AML-193 (cell line): ENCODE data around the gene PGAP6.
"Not testable (repeated sequence)": the region's sequence is repeated elsewhere in the genome, so short reads cannot be mapped to it uniquely, and the experiment has no call there.

Experiments
- DNase-seq, 2 experiments: peaks; one replicate each; lab custom pipeline; 2025; lab: John Stamatoyannopoulos, UW

The PGAP6 gene

GRCh38 chr16:378113-378820 lies 3.5 kb downstream of the PGAP6 start:
- not testable (repeated sequence) for DNase-seq

DNA sequence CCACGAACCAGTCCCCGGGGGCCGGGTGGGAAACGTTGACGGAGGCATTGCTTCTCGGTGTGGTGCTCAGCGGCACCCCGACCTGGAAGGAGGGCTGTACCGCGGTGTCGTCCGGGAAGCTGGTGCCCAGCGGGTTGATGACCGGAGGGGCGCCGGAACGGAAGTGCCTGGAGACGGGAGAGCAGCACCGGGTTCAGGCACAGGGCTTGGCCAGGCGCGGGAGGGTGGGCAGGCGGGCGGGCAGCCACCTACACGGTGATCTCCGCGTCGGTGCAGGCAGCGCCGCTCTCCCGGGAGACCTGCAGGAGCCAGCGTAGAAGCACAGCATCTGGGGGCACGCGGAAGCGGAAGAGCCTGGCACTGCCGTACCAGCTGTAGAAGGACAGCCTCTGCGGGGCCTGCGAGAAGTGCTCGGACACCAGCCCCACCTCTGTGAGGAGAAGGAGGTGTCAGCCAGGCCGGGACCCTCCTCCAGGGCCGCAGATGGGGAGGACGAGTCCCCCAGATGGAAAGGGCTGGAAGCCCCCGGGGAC lies 4.3 kb downstream of the PGAP6 start:
- DNase-seq, result no peak

- DNase-seq, result no peak
These were observed 4.9 kb downstream of the PGAP6 start for GRCh38 chr16:376817-377418.

GRCh38 chr16:375927-376816 lies 5.6 kb downstream of the PGAP6 start:
- DNase-seq, result no peak

GRCh38 chr16:375212-375611 lies 6.6 kb downstream of the PGAP6 start:
- DNase-seq, result no peak

GRCh38 chr16:374616-374926 lies 7.2 kb downstream of the PGAP6 start:
- DNase-seq, result no peak

DNA sequence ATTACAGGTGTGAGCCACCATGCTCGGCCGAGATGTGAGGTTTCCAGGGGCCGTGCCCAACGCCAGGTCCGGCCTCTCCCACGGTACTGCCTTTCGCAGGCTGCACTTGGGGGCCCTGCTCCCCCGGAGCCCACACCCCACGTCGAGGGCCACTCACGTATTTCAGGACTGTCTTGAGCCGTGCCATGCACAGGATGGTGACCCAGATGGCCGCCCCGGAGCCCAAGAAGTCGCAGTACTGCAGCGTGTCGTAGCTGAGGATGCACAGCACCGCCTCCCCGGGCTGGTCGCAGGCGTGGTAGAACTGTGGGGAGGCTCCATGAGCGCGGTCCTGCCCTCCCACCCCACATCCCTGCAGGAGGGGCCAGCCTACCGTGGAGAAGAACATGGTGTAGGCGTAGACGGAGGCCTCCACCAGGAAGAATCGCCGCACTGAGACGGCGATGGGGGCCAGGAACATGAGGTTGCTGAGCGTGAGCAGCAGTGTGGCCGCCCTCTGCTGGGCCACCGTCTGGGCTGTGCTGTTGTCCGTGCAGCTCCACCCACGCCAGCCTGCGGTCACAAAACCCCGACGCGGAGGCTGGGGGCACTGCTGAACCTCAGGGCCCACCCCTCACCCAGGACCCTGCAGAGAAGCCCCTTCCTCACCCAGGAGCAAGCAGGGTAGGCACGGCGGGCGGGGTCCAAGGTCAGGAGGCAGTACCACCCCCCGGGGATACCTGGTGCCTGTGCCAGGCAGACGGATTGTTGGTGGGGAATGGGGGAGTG lies 7.7 kb downstream of the PGAP6 start:
- no peak for DNase-seq

DNA sequence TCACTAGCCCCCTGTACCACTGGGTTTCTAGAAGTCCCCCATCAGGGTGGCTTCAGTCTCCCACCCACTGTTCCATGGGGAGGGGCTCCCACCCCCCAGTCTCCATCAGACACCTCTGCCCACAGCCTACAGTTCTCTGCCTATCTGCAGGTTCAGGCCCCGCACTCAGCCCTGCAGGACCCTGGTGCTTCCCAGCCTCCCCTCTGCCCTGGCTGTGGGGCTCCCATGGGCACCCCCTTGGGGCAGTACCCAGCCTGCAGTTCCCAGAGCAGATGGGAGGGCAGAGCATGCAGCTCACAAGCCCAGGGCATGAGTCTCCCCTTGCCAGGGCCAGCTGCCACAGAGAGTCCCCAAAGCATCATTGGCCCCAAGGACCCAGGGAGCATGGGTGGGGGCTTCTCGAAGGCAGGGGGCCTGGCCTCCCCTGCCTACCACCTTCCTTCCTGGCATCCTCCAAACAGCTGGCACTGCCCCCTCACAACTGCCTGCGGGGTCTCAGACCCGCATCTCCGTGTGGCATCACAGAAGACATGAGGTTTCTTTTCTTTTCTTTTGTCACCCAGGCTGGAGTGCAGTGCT lies 8.7 kb downstream of the PGAP6 start:
- DNase-seq, result no peak

- no peak for DNase-seq
These were observed 9.3 kb downstream of the PGAP6 start for GRCh38 chr16:372302-372983.

DNA sequence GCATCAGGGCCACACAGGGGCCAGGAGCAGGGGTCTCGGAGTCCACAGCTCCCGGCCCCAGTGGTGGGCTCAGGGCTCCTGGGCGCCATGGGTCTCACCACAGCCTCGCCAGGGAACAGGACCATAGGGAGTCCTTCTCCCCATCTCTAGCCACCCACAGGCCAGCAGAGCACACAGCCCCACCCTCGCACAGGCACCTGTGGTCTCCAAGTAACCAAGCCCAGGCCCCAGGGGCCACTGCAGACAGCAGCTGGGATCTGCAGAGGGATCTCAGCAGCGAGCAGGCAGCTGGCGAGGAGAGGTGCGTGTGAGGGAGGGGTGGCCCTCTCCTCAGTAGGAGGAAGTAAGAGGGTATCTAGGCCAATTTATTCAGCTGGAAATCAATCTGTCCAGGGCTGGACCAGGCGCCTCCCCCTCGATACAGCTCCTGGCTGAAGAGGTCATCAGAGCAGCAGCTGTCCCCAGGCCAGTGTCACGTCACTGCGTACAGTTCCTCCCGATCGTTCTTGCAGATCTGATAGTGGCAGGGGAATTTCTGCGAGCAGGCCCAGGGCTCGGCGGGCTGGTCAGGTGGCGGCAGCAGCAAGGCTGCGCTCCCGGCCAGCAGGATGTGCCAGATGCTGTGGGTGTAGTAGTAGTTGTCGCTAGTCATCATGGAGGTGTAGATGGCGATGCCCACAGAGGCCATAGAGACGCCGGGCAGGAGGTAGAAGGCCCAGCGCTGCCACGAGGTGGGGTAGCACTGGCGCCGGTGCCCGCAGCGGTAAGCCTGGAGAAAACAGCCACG lies 10.1 kb downstream of the PGAP6 start:
- DNase-seq, result no peak

GRCh38 chr16:370979-371514 lies 10.7 kb downstream of the PGAP6 start:
- no peak for DNase-seq

DNA sequence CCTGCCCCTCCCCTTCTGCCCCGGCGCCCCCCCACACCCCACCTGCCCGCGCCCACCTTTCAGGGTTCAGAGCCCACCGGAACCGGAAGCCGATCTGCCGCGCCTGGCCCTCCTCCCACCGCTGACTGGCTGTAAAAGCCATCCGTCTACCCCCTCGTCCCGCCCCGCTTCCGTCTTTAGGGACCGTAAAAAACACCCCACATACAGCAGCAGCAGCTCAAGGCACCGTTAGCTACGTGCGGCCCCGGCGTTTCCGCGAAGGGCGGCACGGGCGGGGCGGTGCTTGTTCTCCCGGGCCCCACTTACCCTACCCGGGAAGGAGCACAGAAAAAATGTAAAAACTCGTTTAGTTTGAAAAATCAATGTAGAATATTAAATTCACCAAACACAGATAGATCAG lies 11.3 kb downstream of the PGAP6 start, which contains the start of gene MRPL28:
MRPL28 (minus strand) TSS at position 96 of the 400 bp plus-strand sequence. CDS start 320 bp downstream, outside the sequence.
- DNase-seq, result peak; percentile 88 to 91

DNA sequence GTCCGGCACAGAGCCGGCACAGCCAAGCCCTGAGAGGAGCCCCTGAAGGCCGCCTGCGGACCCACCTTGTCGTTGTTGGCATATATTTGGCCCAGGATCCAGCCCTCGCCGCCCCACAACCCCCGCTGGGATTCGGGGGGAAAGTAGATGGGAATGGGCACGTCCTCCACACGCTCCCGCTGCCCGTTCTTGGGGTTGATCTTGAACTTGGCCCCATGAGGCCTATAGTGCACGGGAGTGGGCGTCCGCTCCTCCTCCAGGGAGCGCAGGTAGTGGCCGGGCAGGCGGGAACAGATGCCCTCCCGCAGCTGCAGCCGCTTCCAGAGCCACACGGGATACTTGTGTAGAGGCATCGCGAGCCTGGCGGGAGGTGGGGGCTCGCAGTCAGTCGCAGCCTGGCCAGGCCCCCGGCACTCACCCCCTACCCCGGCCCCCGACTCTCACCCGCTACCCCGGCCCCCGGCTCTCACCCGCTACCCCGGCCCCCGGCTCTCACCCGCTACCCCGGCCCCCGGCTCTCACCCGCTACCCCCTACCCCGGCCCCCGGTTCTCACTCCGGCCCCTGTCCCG lies 11.8 kb downstream of the PGAP6 start:
- no peak for DNase-seq

DNA sequence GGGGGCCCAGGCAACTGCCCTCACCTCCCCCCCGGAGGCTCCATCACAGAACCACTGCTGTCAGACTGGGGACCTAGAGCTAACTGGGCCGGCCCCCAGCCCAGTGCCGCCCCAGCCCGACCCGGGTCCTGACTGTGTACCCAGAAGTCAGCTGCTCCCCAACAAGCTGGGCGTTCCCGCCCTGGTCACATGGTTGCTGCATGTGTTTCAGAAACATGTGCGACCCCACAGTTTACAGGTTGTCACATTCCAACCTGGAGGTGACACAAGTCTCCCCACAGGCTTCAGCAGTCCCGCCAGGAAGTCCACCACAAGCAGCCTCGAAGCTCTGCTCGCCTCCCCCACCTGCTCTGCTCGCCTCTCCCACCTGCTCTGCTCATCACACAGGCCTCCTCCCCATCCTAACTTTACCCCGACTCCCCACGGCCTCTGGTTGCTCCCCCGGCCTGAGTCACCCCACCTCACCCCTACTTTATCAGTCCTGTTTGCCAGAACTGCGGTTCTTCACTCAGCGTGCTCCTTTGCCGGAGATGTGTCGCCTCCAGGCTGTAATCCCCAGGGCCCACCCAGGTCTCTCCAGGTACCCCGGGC lies 12.4 kb downstream of the PGAP6 start:
- DNase-seq, result no peak

- DNase-seq, result no peak
These were observed 13.2 kb downstream of the PGAP6 start for GRCh38 chr16:368388-369158.

GRCh38 chr16:367333-367903 lies 14.4 kb downstream of the PGAP6 start:
- no peak for DNase-seq

DNA sequence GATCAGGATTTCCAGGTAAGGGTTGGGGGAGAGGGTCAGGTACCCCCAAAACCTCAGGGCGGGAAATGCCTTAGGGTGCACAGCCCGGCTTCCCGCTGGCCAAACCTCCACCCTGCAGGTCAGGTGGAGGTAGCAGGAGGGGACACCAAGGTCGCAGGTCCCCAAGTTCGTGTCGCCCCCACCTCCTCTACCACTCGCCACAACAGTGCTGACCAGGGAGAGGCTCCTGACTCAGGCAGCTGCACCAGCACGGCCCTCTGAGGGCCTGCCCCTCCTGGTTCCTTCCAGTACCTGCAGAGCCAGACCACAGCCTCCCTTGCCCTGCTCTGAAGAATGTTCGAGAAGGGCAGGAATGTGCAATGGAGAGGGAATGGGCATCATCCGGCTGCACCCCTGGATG lies 15.3 kb downstream of the PGAP6 start:
- no peak for DNase-seq
